Measurements from ENCODE around the gene ETV6.
"Not testable (repeated sequence)": the region's sequence is repeated elsewhere in the genome, so short reads cannot be mapped to it uniquely, and the experiment has no call there.

ETV6 gene

DNA sequence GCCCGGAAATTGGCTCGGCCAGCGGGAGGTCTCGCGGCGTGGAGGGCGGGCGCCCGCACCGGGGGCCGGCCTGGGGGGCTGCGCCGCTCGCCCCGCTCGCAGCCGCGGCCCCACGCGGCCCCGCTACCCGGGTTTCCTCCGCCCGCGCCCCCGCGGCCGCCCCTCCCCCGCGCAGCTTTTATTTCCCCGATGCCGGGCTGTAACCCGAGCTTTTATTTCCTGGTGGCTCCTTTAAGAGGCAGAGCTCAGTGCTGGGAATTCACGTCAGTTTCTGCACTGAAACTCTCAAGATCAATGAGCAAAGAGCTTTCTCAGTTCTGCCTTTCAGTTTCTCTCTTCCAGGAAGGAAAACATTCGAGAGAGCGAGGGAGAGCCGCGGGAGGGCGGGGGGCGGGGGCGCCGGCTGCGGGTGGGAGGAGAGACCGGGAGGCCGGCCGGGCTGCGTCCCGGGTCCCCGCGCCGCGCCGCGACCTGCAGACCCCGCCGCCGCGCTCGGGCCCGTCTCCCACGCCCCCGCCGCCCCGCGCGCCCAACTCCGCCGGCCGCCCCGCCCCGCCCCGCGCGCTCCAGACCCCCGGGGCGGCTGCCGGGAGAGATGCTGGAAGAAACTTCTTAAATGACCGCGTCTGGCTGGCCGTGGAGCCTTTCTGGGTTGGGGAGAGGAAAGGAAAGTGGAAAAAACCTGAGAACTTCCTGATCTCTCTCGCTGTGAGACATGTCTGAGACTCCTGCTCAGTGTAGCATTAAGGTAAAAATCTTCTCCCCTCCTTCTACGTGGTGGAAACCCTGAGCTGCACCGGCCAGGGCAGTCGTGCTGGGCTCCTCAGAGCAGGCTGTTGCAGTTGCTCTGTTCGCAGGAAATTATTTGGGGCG, at the start of gene ETV6:
TSS of gene ETV6 (plus strand) at position 262 of the 873 bp plus-strand sequence. CDS start at position 716, 454 bp downstream.
- peak; percentile 93 for DNase-seq

DNA sequence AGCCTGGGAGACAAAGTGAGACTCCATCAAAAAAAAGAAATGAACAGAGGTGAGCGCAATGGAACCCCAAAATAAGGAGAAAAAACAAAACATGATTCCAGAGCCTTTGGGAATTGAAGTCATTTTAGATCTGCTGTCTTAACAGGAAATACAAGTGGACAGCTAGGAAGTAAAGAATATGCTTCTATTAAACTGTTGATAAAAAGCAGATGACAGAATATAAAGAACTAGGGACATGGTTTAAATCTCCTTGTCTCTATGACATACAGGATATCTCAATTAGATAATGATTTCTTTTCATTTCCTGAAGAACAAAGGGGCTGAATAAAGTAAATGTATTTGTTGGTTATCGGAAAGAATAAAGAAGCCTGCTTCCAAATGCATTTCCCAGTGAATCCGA, 49.3 kb upstream of the ETV6 start:
- no peak for DNase-seq

- no peak for DNase-seq
These were observed 47.8 kb upstream of the ETV6 start for GRCh38 chr12:11601647-11602046.

- DNase-seq: no peak
These were observed 42.0 kb upstream of the ETV6 start for GRCh38 chr12:11607313-11608081.

DNA sequence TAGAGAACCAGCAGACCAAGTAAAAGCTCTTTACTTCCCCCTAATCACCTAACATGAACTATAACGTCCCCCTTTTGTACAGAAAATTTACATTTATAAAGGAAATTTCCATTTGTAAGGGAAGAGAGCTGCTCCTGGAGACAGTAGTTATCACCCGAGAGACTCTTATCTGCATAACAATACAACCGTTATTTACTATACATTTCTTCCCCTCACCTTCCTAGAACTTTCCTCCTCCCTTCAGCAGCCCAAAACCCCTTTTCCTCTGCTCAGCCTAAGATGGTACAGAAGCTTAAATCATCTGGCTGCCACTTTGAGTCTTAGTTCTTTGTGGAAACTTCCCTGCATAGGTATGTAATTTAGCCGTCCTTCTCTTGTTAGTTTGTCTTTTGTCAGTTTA, 40.4 kb upstream of the ETV6 start:
- DNase-seq: no peak

DNA sequence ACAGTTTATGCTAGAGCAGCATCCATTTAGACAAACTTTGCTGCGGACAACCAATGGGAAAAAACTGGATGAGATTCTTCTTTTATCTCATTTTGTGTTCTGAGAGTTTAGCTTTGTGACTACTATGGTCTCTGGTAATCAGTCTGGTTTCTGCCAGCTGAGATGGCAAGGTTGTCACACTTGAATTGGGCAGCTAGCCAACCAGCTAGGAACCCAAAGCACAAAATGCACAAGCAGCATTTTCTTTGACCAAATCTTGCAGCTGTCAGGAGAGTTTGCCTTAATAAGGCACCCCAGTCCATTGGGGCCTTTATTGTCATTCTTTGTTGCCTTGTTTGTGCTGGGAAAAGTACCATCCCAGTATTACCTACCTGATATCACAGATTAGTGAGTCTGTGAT, 34.0 kb upstream of the ETV6 start:
- DNase-seq: no peak

GRCh38 chr12:11618046-11618445, 31.4 kb upstream of the ETV6 start:
- DNase-seq: no peak

DNA sequence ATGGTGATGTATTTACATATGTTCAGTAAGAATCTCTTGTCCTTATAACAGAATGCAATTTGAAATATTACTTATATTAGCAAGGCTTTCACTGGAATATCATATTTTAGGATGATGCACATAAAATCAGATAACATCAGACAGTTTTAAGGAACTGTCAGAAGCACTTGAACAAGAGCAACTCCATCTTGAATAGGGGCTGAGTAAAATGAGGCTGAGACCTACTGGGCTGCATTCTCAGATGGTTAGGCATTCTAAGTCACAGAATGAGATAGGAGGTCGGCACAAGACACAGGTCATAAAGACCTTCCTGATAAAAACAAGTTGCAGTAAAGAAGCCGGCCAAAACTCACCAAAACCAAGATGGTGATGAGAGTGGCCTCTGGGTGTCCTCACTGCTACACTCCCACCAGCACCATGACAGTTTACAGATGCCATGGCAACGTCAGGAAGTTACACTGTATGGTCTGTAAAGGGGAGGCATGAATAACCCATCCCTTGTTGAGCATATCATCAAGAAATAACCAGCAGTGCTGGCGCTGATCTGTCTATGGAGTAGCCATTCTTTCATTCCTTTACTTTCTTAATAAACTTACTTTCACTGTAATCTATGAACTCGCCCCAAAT, 27.6 kb upstream of the ETV6 start:
- peak; percentile 40 for DNase-seq

DNA sequence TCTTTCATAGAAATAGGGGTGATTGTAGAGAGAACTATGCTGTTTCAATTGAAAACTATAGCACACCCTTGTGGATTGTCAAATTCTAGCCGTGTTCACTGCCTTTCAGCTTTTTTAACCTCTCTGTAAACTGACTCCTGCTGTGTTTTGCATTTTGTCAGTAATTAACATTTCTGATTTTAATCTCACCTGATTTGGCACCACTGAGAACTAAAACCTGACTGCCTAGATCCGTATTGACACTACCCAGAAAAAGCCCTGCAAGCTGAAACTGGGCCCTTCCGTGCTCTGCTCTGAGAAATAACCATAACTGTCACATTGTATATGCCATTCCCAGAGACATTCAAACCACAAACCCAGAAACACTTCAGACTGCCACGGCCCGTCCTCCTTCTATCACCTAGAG, 26.6 kb upstream of the ETV6 start:
- peak; percentile 49 for DNase-seq

DNA sequence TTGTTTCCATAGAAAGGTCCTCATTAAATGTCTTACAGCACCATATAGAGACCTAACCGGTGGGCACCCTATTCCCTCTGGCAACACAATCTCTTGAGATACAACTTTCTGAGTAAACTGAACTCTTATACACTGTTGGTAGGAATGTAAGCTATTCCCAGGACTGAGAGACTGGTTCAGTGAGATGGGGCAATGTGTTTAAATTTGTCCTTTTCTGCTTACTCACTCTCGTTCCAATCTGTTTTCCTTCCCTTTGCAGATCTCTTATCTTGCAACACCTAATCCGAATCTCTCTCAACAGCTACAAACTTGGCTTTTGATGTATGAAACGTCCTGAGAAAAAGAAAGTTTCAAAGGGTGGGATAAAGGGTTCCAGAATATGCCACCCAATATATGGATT, 26.1 kb upstream of the ETV6 start:
- peak; percentile 35 for DNase-seq

DNA sequence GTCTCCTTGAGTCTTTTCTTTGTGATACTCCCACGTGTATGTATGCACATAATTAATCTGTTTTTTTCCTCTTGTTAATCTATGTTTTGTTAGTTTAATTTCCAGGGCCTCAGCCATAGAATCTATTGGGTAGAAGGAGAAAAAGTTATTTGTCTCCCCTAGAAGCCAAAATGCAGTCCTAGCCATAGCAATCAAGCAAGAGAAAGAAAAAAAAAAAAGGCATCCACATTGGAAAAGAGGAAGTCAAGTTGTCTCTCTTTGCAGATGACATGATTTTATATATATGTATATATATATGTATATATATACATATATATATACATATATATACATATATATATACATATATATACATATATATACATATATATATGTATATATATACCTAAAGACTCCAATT, 25.4 kb upstream of the ETV6 start:
- DNase-seq: no peak

- DNase-seq: not testable (repeated sequence)
These were observed 21.8 kb upstream of the ETV6 start for GRCh38 chr12:11627709-11628108.

GRCh38 chr12:11628353-11628752, 21.1 kb upstream of the ETV6 start:
- no peak for DNase-seq

GRCh38 chr12:11630046-11630706, 19.3 kb upstream of the ETV6 start:
- DNase-seq: peak; percentile 46

DNA sequence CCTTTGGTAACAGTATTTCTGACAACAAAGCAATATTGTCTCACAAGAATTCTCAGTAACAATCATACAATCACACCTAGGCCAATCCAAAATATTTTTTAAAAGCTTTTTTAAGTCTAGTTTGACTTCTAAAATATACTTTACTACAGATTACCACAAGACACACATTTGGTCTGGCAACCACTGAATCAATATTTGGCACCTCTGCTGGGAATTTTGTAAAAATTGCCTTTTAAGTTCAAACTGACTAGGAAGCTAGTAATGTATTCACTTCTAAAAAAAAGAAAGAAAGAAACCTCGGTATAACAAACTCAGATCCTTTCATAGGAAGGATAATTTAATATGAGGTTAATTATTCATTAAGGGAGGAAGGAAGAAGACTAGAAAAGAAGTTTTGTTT, 18.2 kb upstream of the ETV6 start:
- DNase-seq: no peak

DNA sequence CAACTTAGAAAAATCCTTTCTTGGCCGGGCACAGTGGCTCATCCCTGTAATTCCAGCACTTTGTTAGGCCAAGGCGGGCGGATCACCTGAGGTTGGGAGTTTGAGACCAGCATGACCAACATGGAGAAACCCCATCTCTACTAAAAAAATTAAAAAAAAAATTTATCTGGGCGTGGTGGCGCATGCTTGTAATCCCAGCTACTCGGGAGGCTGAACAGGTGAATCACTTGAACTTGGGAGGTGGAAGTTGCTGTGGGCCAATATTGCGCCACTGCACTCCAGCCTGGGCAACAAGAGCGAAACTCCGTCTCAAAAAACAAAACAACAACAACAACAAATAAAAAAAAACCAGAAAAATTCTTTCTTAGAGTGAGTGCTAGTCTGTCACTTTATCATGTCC, 17.6 kb upstream of the ETV6 start:
- DNase-seq: not testable (repeated sequence)

- no peak for DNase-seq
These were observed 15.5 kb upstream of the ETV6 start for GRCh38 chr12:11633968-11634367.

- no peak for DNase-seq
These were observed 14.1 kb upstream of the ETV6 start for GRCh38 chr12:11635341-11635740.

DNA sequence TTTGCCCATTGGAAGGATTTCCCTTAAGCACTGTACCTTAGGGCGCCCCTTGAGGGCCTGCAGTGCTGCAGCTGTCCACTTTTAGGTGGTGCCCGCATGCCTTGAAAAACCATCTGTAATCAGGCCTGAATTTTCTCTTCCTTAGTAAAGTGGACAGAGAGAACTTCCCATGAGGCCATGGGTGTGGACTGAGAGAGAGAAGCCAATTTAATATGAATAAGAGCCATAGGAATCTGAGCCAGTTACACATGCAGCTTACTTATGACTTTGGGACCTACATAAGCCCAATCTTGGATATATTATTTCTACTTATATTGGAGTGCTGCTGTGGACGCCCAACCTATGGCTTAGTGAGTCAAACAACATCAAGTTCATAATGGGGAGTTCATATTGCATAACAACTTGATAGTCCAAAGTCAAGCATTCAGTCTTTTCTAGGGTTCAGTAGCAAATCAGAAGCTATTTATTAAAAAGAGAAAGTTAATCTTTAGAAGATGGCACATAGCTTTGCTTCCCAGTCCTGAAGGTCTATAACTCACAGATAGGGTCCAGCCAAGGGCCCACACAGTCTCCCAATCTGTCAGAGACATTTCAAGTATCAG, 11.1 kb upstream of the ETV6 start:
- DNase-seq: no peak

DNA sequence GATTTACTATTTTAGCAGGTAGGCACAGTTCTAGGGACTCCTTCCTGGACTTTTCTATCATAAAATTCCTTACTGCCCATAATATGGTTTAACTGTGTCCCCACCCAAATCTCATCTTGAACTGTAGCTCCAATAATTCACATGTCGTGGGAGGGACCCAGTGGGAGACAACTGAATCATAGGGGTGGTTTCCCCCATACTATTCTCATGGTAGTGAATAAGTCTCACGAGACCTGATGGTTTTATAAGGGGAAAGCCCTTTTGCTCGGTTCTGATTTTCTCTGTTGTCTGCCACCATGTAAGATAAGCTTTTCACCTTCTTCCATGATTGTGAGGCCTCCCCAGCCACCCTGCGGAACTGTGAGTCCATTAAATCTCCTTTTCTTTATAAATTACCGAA, 10.0 kb upstream of the ETV6 start:
- DNase-seq: no peak

DNA sequence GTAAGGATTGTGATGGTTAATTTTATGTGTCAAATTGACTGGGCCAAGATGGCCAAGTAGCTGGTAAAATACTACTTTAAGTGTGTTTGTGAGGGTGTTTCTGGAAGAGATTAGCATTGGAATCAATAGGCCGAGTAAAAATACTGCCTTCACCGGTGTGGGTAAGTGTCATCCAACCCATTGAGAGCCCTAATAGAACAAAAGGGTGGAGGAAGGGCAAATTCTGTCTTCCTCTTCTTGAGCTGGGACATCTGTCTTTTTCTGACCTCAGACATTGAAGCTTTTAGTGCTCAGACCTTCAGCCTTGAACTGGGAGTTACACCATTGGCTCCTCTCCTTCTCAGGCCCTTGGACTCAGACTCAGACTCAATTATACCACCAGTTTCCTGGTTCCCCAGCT, 8.0 kb upstream of the ETV6 start:
- no peak for DNase-seq

DNA sequence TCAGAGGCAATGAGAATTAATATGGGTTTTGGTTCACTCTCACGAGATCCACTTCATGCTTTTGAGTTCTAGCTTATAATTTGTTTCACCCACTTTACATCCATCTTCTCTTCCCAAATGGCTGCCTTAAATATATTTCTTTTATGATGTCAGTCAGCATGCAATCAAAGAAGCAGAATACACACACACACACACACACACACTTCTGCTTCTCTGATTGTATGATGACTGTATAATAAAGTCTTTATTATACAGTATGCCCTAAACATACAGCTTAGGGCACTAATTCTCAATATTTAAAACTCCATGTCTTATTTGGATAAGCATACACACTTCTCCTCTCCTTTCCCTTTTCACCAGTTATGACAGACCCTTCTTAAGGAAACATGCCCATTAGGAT, 6.7 kb upstream of the ETV6 start:
- DNase-seq: no peak

GRCh38 chr12:11645391-11645790, 4.1 kb upstream of the ETV6 start:
- no peak for DNase-seq

Measured in hematopoietic multipotent progenitor cell treated with erythropoietin and hydrocortisone succinate and interleukin-3 and kit ligand, for 6 days (in vitro differentiated cells).